ENCODE data around the gene LNX2.

Gene LNX2

DNA sequence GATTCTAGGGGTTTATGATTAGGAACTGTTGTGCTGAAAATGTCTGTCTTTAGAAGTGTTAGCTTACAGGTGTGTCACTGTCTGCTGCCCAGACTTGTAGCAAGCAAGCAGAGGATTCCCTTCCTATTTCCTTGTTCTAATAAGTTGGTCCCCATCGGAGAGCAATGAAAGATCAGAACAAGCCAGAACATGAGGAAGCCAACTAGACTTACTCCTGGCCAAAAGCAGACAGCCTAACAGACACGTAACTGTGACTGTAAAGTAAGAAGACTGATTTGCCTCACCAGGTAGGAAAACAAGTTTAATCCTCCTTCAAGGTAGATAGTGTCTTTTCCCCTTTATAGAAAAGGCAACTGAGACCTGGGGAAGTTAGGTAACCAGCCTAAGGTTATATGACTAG lies 13.9 kb upstream of the LNX2 start:
- H3K27me3 ChIP-seq (ENCODE audit: insufficient read depth, low read length): no peaks in the 10 kb centered on the region
- H3K27ac ChIP-seq (ENCODE audit: low read depth, low read length, poor library complexity, severe bottlenecking): no peak overlapping the region
- H3K9ac ChIP-seq (ENCODE audit: low read length): no peak overlapping the region
- H2AFZ ChIP-seq (ENCODE audit: low read length): no peak overlapping the region
- H3K9me3 ChIP-seq (ENCODE audit: low read length): no peaks in the 10 kb centered on the region
- peaks cover 49% of the 10 kb centered on the region for H3K36me3 ChIP-seq (ENCODE audit: insufficient read depth, low read length)
- peaks cover 57% of the 10 kb centered on the region for H3K79me2 ChIP-seq (ENCODE audit: insufficient read depth, low read length)
- no peak overlapping the region for H3K4me3 ChIP-seq (ENCODE audit: low read depth, low read length, poor library complexity, severe bottlenecking)
- H3K4me1 ChIP-seq (ENCODE audit: insufficient read depth, low read length, severe bottlenecking): no peaks in the 10 kb centered on the region
- H3K4me2 ChIP-seq (ENCODE audit: low read length): no peak overlapping the region
- no peaks in the 10 kb centered on the region for H3K9me2 ChIP-seq (ENCODE audit: low read depth, low read length)
- no peak for TF ChIP-seq EZH2 (IDR thresholded peaks at IDR 0.05; ENCODE audit: borderline replicate concordance, low read length)
- TF ChIP-seq, protein P1, sequence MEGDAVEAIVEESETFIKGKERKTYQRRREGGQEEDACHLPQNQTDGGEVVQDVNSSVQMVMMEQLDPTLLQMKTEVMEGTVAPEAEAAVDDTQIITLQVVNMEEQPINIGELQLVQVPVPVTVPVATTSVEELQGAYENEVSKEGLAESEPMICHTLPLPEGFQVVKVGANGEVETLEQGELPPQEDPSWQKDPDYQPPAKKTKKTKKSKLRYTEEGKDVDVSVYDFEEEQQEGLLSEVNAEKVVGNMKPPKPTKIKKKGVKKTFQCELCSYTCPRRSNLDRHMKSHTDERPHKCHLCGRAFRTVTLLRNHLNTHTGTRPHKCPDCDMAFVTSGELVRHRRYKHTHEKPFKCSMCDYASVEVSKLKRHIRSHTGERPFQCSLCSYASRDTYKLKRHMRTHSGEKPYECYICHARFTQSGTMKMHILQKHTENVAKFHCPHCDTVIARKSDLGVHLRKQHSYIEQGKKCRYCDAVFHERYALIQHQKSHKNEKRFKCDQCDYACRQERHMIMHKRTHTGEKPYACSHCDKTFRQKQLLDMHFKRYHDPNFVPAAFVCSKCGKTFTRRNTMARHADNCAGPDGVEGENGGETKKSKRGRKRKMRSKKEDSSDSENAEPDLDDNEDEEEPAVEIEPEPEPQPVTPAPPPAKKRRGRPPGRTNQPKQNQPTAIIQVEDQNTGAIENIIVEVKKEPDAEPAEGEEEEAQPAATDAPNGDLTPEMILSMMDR (IDR thresholded peaks at IDR 0.05; ENCODE audit: low read length): no peak
- H4K20me1 ChIP-seq (ENCODE audit: insufficient read depth, low read length): no peaks in the 10 kb centered on the region
- no peaks in the 10 kb centered on the region for H3F3A ChIP-seq (ENCODE audit: insufficient read depth, low read length)

DNA sequence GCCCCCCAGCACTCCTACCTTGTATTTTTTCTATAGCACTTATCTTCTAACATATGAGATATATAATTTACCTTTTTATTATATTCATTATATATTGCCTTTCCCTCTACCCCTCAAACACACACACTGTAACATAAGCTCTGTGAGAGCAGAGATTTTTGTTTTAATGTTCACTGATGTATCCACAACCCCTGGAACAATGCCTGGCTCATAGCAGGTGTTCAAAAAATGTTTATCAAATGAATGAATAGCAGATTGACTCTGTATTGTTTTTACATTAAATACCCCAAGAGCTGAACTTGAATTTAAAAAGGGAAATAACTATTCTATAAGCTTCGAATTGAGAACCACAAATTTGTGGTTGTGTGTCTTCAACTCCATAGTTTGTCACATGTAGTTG lies 12.3 kb upstream of the LNX2 start:
- no peaks in the 10 kb centered on the region for H3K9me2 ChIP-seq (ENCODE audit: low read depth, low read length)
- H3K36me3 ChIP-seq (ENCODE audit: insufficient read depth, low read length): peaks cover 61% of the 10 kb centered on the region
- no peak overlapping the region for H3K4me2 ChIP-seq (ENCODE audit: low read length)
- H3K79me2 ChIP-seq (ENCODE audit: insufficient read depth, low read length): peaks cover 59% of the 10 kb centered on the region
- H3K4me3 ChIP-seq (ENCODE audit: low read depth, low read length, poor library complexity, severe bottlenecking): no peak overlapping the region
- H3K27me3 ChIP-seq (ENCODE audit: insufficient read depth, low read length): no peaks in the 10 kb centered on the region
- no peak overlapping the region for H3K9ac ChIP-seq (ENCODE audit: low read length)
- no peaks in the 10 kb centered on the region for H3K4me1 ChIP-seq (ENCODE audit: insufficient read depth, low read length, severe bottlenecking)
- H3F3A ChIP-seq (ENCODE audit: insufficient read depth, low read length): no peaks in the 10 kb centered on the region
- no peak overlapping the region for H2AFZ ChIP-seq (ENCODE audit: low read length)
- no peaks in the 10 kb centered on the region for H3K9me3 ChIP-seq (ENCODE audit: low read length)
- no peak overlapping the region for H3K27ac ChIP-seq (ENCODE audit: low read depth, low read length, poor library complexity, severe bottlenecking)
- H4K20me1 ChIP-seq (ENCODE audit: insufficient read depth, low read length): no peaks in the 10 kb centered on the region
- no peak for TF ChIP-seq EZH2 (IDR thresholded peaks at IDR 0.05; ENCODE audit: borderline replicate concordance, low read length)
- TF ChIP-seq, protein P1 (IDR thresholded peaks at IDR 0.05; ENCODE audit: low read length): no peak

GRCh38 chr13:27632214-27632613 lies 11.9 kb upstream of the LNX2 start:
- H4K20me1 ChIP-seq (ENCODE audit: insufficient read depth, low read length): no peaks in the 10 kb centered on the region; the same call in 1 of the 2 replicates
- no peaks in the 10 kb centered on the region for H3K4me1 ChIP-seq (ENCODE audit: insufficient read depth, low read length, severe bottlenecking)
- peaks cover 61% of the 10 kb centered on the region for H3K36me3 ChIP-seq (ENCODE audit: insufficient read depth, low read length)
- no peak overlapping the region for H2AFZ ChIP-seq (ENCODE audit: low read length)
- peaks cover 63% of the 10 kb centered on the region for H3K79me2 ChIP-seq (ENCODE audit: insufficient read depth, low read length)
- H3K9me3 ChIP-seq (ENCODE audit: low read length): no peaks in the 10 kb centered on the region
- H3F3A ChIP-seq (ENCODE audit: insufficient read depth, low read length): no peaks in the 10 kb centered on the region
- no peaks in the 10 kb centered on the region for H3K27me3 ChIP-seq (ENCODE audit: insufficient read depth, low read length)
- no peak overlapping the region for H3K4me3 ChIP-seq (ENCODE audit: low read depth, low read length, poor library complexity, severe bottlenecking)
- H3K9me2 ChIP-seq (ENCODE audit: low read depth, low read length): no peaks in the 10 kb centered on the region
- H3K9ac ChIP-seq (ENCODE audit: low read length): no peak overlapping the region
- H3K27ac ChIP-seq (ENCODE audit: low read depth, low read length, poor library complexity, severe bottlenecking): no peak overlapping the region
- TF ChIP-seq, protein P1 (IDR thresholded peaks at IDR 0.05; ENCODE audit: low read length): no peak
- no peak for TF ChIP-seq EZH2 (IDR thresholded peaks at IDR 0.05; ENCODE audit: borderline replicate concordance, low read length)
- H3K4me2 ChIP-seq (ENCODE audit: low read length): no peak overlapping the region
